NB4 (cell line): Measurements from ENCODE around the gene FAM210B.

Source experiments
- DNase-seq: peaks from one replicate; pipeline ENCODE4 v3.0.0; 2010; ENCODE audit warnings: low read depth
- H3K4me3 ChIP-seq: one replicate; pipeline ENCODE4 v1.5.1; 2011; ENCODE audit warnings: mild to moderate bottlenecking, low read depth, low read length, moderate library complexity
- CTCF ChIP-seq: IDR thresholded peaks from one replicate; pipeline ENCODE4 v1.5.1; 2012; ENCODE audit warnings: low read depth, low read length
- MAX ChIP-seq: IDR thresholded peaks from 2 replicates; pipeline ENCODE4 v1.6.1; 2011; ENCODE audit warnings: low read depth, low read length
- MYC ChIP-seq: IDR thresholded peaks from 2 replicates; pipeline ENCODE4 v1.6.1; 2011; ENCODE audit warnings: low read depth, low read length
- POLR2A ChIP-seq: IDR thresholded peaks from 2 replicates; pipeline ENCODE4 v1.6.1; 2011; ENCODE audit warnings: mild to moderate bottlenecking; ENCODE audit not compliant: insufficient read length; ENCODE audit errors: extremely low read depth

The FAM210B gene

GRCh38 chr20:56348305-56348693 is 10.5 kb upstream of the FAM210B start:
- no peak for DNase-seq
- no peak overlapping the region for H3K4me3 ChIP-seq
- TF ChIP-seq POLR2A (no peak), CTCF (no peak), MAX (no peak), MYC (no peak)

GRCh38 chr20:56348746-56349145 is 10.0 kb upstream of the FAM210B start:
- TF ChIP-seq MYC = no peak
- no peak for TF ChIP-seq CTCF
- TF ChIP-seq MAX = no peak
- no peak for TF ChIP-seq POLR2A
- H3K4me3 ChIP-seq = no peak overlapping the region
- no peak for DNase-seq

GRCh38 chr20:56350842-56351241 is 7.9 kb upstream of the FAM210B start:
- TF ChIP-seq MAX = no peak
- TF ChIP-seq MYC = no peak
- no peak for TF ChIP-seq CTCF
- TF ChIP-seq POLR2A = no peak
- no peak for DNase-seq
- H3K4me3 ChIP-seq = no peak overlapping the region

- no peak for DNase-seq
- no peak for TF ChIP-seq POLR2A
- no peak for TF ChIP-seq CTCF
- TF ChIP-seq MAX = no peak
- no peak for TF ChIP-seq MYC
- H3K4me3 ChIP-seq = no peak overlapping the region
Measured at GRCh38 chr20:56352345-56353055, 6.3 kb upstream of the FAM210B start.

- peak; percentile 23 for DNase-seq
- H3K4me3 ChIP-seq = no peak overlapping the region
- TF ChIP-seq POLR2A (no peak), MAX (no peak), MYC (no peak), CTCF (no peak)
Measured at GRCh38 chr20:56353356-56353755, 5.4 kb upstream of the FAM210B start.

- no peak for DNase-seq
- H3K4me3 ChIP-seq = peak overlapping the region; percentile 36
- TF ChIP-seq CTCF = no peak
- TF ChIP-seq MYC = no peak
- TF ChIP-seq POLR2A = no peak
- TF ChIP-seq MAX = no peak
Measured at GRCh38 chr20:56358070-56358469, 704 bp upstream of the FAM210B start.
